ENCODE measurements around the gene ARHGAP25. TPM values are rescaled to one million over a fixed set of nuclear protein-coding genes. Genes with fewer than 3 reads are reported as not detected.

Gene ARHGAP25
- polyA plus RNA-seq, 3 donors, result 7.7 to 8.5 (median 7.9) TPM

DNA sequence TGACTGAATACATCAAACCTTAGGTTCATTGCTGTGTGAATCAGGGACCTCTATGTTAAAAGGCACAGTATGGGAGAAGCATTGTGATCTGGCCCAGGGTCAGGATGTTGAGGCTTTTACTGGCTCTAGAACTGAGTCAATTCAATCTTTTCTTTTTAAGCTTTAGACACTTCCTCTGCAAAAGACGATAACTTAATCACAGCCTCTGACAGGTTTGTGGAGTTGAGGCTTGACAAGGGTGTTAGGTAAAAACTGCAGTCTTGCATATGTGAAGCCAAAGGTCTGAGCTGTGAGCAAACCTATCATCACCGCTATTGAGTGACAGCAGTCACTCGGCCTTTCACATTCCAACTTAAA is 17.3 kb upstream of the ARHGAP25 start:
- DNase-seq (ENCODE audit: low read depth in 3 of 3, low spot score in 2 of 3), result no peak

DNA sequence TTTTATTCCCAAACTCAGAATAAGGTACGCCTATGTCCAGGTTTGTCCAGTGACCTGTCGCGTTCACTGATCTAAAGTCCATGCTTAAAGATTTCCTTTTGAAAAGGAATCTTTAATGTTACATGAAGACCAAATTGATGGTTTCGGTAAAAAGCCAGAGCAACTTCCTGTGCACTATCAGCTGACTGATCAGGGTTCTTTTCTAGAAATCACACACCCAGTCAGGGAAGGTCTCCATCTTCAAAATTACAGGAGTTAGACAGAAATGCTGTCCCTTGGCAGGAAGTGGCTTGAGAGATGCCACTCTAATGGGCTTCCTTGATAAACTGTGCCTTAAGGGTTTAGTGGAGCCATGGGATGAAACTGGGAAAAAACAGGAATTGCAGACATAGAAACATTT is 14.7 kb upstream of the ARHGAP25 start:
- DNase-seq (ENCODE audit: low read depth in 3 of 3, low spot score in 2 of 3), result no peak

DNA sequence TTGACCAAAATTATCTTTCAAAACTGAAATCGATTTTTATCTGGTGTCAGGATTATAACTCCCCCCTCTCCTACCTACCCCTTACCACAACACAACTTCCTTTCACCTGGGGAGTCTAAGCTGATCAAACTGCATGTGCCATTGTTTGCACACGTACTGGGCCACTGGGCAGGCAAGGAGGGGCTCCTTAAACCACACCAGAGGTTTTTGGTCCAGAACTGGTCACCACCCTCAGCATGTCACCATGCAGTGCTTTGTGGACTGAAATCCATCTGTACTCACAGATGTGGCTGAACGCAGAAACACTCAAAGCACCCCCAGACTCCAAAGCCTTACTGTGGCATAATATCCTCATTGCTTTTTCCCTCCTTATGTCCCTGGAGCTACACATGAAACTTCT is 13.9 kb upstream of the ARHGAP25 start:
- DNase-seq (ENCODE audit: low read depth in 3 of 3, low spot score in 2 of 3), result no peak

DNA sequence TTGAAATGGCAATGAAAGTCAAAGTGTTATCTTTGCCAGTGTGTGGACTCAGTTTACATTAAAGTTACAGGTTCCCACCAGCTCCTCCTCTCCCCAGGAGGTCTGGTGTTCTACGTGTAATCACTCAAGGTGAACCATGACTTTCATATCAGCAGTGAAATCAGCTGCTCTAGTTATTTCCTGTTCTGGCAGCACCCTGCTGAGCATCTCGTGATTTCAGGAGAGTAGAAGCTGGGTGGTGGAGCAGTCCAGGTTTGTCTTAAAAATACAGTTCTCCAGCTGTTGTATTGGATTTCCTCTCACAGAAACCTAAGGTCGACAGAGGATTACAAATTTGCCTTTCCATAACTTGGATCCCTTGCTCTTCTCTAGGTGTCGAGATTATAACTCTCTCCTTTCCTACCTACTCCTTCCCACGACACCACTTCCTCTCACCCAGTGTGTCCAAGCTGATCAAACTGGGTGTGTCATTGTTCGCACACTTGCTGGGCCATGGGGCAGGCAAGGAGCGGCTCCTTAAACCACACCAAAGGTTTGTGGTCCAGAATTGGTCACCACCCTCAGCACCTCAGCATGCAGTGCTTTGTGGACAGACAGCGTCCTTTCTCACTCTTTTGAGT is 13.0 kb upstream of the ARHGAP25 start:
- no peak for DNase-seq (ENCODE audit: low read depth in 3 of 3, low spot score in 2 of 3)

DNA sequence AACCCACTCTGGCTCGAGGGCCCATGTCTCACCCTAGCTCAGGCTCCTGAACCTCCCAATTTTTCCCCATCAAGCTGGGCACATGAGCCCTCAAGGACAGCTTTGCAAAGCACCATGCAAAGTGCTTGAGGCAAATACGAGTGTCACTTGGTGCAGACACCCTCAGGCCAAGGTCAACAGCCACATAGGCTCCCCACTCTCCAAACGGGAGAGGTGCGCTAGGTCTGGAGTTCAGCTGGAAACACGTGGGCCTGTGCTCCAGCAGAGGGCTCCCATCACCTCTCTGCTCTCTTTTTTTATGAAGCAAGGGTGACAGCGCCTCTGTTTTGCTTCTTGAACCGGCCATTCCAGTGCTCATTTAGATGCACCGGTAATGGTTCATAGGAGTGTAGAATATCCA is 11.9 kb upstream of the ARHGAP25 start:
- no peak for DNase-seq (ENCODE audit: low read depth in 3 of 3, low spot score in 2 of 3)

DNA sequence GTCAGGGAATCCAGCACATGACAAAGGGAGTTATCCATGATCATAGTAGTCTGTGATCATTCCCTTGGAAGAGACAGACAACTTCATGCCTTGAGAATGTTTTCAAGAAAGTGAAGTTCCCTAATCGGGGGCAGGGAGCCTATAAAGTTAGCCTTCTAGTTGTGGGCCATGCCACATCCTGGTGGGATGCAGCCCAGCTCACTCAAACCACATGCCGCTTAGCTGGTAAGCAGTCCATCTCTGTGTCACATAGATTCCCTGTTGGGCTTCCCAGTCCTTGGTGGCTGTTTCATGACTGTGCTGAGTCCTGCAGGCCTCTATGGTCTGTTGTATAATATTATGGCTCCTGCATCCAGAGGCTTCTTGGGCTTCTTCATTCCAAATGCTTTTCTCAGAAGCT is 11.4 kb upstream of the ARHGAP25 start:
- no peak for DNase-seq (ENCODE audit: low read depth in 3 of 3, low spot score in 2 of 3)

DNA sequence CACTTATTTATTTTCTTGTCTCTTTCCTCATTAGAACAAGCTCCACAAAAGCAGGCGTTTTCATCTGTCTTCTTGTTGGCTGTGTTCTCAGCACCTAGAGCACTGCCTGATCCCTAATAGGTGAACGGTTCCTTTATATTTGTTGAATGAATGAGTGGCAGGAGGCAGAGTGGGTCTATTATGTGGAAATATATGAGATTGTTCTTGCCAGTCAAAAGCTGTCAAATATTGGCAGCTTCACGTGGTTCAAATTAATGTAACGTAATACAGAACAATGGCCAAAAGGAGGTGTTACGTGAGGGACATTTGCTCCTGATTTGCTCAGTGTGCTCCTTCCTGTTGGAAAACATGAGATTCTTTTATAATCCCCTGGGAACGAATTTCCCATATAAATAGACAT is 8.5 kb upstream of the ARHGAP25 start:
- no peak for DNase-seq (ENCODE audit: low read depth in 3 of 3, low spot score in 2 of 3)

DNA sequence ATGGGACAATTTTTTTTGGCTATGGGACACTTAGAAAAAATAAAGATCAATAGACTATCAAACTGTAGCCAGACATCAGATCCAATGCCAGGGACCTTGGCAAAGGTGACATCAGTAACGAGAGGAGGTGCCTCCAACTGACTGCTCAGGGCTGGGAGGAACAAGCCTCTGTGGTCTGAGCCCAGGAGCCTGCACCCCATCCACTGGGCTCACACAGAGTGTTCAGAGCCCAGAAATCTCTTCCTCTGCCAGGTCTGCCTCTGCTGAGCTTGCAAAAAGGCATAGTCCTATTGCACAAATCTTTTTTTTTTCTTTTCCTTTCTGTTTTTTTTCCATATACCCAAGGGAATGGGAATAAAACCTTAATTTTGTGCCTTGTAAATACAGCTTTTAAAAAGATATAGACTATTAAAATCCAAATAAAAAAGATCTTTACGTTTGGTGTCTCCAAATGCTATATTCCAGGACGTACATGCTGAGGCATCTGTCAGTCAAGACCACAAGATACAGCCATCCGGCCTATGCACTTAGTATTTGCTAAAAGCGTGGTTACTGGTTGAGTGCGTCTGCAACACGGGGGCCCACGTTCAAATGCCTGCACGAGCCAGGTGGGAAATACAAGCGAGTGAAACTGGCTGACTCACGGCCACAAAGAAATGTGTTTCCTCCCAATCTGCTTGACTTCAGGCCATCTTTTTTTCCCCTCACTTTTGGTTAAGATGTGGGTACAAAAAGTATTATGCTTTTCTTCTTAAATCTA is 7.8 kb upstream of the ARHGAP25 start:
- DNase-seq (ENCODE audit: low read depth in 3 of 3, low spot score in 2 of 3), result no peak

DNA sequence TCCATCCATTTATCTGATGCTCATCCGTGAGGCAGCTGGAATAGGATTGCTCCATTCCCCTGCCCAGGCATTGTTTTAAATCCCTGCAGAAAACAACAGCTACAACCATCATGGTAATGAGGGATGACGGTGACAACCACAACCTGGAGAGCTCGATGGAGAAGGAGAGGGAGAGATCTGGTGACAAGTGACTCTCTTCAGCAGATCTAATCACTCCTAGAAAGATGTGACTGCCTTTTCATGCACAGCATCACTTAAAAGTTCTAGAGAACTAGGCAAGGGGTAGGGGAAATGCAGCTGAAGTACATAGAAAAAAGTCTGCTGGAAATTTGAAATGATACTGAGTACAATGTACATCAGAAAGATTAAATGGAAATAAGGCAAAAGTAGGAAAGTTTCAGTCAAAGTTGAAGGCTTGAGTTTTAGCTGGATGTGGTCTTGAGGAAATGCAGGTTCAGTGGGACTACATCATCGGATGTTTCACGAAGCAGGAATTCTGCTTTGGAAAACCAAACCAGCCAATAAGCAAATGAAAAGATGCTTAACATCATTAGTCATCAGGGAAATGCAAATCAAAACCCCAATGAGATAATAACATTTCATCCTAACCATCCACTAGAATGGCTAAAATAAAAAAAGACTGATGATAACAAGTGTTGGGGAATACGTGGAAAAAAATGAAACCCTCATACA is 6.8 kb upstream of the ARHGAP25 start:
- no peak for DNase-seq (ENCODE audit: low read depth in 3 of 3, low spot score in 2 of 3)

DNA sequence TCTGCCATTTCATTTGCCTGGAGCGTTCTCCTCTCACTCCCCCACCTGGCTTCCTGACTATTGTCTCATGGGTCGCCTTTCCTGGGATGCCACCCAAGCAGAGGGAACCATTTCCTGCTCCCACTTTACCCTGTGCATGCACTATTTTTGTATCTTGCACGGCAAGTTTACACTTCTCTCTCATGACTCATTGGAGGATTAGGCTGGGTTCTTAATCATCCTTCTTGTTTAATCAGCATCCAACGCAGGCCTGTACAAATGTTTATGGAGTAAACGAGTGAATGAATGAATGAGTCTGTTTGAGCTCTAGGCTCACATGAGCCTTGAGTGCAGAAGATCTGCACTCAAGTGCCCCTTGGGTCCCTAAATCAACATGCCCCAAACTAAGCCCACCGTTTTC is 3.8 kb upstream of the ARHGAP25 start:
- DNase-seq (ENCODE audit: low read depth in 3 of 3, low spot score in 2 of 3), result no peak

DNA sequence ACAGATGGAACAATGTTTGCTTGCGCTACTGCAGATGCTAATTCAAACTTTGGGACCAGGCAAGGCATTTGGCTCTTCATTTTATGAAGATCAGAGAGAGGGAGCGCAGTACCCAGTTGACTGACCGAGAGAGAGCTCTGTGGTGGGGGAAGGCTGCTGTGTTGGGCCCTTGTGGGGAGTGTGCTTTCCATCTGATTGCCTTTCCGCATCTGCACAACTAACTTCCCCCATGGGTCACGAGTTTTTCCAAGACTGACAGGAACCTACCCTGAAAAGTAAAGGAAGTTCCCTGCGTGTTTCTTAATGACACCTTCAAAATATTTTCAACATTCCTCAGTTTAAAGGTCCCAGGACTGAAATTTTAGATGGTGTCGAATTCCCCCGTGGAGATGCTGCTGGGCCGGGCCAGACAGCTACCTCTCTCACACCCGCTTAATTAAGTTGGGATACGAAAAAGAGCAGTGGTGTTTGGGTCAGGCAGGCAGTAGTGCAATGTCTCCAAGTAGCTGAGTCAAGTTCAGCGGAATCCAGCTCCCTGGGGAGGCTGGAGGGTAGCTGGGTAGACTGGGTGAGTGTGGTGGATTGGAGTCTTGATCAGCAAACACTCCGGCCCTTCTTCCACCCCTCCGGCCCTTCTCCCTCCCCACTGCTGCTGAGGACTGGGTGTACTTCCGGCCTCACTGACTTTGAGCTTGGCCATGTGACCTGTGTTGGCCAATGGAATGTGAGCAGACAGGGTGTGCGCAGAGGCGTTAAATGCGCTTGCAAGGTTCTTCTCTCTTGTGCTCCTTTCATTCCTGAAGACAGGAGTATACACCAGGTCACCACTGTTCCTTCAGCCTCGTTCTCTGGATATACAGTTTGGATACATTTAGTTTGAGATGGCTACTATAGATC is 2.3 kb upstream of the ARHGAP25 start:
- DNase-seq (ENCODE audit: low read depth in 3 of 3, low spot score in 2 of 3), result no peak

DNA sequence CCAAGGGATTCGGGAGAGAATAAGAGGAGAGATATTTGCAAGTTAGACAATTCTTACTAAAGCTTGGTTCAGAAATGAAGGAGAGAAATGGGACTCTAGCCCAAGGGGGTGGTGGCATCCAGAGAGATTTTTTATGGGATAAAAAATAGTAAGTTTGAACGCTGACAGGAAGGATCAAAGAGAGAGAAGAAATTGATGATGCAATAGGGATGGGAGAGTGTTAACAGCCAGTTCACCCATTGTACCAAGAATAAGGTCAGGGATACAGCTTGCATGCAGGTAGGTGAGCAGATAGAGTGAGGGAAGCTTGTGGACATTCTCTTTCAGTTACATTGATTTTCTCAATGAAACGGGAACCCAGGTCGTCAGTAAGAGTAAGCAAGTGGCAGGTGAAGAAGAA is 1.2 kb upstream of the ARHGAP25 start:
- DNase-seq (ENCODE audit: low read depth in 3 of 3, low spot score in 2 of 3), result no peak

DNA sequence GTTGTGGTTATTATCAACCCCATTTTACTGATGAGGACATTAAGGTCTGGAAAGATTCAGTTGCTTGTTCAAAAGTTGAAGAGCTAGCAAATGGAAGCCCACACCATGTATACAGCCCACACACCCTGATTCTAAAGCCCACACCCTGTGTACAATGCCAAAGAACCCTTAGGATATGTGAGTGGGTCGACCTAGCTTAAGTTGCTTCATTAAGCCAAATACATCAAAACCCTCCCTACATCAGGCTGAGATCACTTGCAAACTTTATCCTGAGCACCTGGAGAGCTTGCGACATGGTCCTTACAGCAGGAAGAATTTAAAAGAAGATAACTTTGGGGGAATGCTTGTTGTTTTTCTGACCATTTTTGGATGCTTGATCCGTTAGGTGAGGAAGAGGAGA is 435 bp upstream of the ARHGAP25 start:
- no peak for DNase-seq (ENCODE audit: low read depth in 3 of 3, low spot score in 2 of 3)

DNA sequence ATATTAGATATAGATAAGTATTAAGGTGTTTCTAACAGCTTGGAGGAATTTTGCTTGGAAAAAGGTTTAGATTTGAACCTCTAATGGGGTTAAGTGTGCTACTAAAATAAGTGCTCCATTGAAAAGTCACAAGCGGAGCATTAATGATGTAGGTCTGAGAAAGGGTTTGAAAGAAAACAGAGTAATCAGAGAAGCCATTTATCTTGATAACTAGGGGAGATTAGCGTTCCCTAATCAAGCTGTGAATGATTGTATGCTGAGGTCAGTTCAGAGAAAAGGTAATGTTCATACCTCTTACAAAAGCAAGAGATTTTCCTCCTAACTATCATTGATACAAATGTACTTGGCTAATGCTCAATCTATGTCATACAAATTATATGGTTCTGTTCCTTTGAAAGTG is 1.5 kb downstream of the ARHGAP25 start:
- DNase-seq (ENCODE audit: low read depth in 3 of 3, low spot score in 2 of 3), result no peak

DNA sequence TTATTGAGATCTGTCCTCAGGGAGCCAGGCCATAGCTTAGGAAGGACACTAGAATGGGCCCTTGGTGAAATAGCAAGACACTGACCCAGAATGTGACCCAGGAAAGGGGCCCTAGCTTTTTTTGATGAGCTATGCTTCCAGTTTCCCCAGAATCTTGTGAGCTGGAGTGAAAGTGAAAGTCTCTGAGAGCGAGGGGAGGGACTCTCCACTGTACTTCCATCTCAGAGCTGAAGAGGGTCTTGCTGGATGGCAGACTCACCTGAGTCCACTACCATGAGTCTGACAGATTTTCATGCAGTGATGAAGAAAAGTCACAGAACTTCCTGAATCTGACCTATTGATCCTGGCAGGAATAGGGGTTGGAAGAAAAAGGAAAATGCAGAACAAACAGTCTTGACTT is 3.1 kb downstream of the ARHGAP25 start:
- DNase-seq (ENCODE audit: low read depth in 3 of 3, low spot score in 2 of 3), result no peak

DNA sequence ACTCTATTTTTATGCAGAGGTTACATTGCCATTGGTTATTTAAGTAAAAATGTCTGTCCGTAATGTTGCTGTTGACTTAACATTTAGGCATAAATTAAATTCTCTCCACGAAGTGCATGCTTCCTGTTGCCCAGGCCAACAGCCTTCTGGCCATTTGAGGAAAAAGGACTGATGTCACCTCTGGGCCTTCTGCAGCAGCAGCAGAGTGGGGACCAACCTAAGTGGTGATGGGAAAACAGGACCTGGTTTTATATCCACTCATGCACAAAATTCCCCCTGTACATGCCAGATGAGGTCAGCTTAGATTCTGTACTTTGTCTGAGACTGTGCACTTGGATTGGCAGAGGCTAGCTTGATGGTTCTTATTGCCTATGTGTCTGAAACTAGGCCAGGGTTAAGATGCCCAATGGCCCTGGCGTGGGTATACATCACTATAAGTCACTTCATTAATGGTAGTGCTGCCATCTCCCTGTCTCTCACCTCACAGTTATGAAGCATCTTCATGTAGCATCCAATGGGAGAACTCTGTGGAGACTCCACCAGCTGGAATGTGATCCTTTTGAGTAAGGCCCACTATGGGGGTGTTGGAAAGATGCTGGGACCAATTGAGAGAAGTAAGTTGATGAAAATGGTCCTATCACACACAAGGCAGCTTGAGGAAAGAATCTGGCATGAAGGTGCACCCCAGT is 4.4 kb downstream of the ARHGAP25 start:
- DNase-seq (ENCODE audit: low read depth in 3 of 3, low spot score in 2 of 3), result no peak

DNA sequence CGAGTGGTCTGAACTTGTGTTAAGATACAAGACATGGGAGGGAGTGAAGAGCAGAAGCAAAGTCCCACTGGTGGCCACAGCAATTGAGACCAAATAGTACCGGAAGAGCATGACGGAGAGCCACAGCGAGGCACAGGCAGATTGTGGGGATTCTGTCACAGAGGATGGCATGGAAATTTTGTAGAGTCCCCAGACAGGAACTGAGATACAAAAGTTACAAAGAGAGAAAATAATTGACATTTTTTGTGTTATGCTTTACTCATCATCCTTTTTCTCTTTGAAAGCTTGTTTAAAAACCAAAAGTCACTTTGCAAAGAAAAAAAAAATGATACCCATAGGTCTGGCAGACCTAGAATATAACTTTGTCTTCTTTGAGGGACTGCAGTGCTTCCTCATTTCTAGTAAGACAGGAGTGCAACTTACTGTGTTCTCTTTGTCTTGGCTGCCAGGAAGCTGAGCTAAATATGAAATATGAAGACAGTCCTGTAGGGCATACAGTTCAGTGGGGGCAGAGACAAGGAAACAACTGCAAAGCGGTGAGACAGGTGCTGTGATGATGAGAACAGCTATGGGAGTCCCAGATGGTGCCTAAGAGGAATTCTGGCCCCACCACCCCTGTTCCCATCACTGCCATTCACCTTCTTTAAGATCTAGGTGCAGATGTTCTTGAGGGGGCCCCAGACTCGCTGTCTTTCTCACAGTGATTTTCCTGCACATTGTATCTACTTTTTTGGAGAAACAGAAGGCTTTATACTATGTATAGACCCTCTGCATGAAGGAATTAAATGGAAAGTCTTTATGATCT is 5.2 kb downstream of the ARHGAP25 start:
- no peak for DNase-seq (ENCODE audit: low read depth in 3 of 3, low spot score in 2 of 3)

DNA sequence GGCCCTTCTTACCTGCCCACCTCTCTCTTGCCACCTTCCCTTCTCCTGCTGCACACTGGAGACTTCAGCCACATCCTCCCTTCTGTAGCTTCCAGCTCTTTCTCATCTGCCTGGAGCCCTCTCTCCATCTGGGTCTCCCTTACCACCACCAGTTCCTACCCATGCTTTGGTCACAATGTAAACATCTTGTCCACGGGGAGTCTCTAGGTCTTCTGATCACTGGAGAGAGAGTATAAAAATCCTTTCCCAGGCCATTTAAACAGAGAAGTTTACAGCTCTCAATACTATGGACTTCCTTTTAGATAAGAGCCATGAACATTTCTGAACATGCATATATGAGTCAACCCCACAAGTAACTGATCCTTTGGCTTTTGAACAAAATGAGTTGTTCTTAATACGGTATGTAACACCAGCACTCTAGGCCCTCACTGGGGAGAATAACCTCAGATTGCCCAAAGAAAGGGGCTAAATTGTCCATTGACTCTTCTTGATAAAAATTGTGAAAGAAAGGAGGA is 5.8 kb downstream of the ARHGAP25 start:
- DNase-seq (ENCODE audit: low read depth in 3 of 3, low spot score in 2 of 3), result no peak

DNA sequence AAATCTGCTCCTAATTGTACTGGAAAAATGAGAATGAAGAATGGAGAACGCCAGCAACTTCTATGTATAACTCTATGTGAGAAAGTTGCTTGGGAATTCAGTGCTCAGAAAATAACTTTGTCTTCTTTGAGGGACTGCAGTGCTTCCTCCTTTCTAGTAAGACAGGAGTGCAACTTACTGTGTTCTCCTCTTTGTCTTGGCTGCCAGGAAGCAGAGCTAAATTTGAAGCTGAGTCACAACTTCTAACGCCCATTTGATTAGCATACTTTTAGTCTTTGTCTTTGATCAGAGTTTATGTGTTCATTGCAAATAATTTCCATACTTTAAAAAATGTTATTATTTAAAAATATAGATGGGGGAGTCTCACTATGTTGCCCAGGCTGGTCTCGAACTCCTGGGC is 6.6 kb downstream of the ARHGAP25 start:
- no peak for DNase-seq (ENCODE audit: low read depth in 3 of 3, low spot score in 2 of 3)

Data from right renal cortex interstitium (tissue), 3 donors.